SKM-1 treated with dmso at 0.1 percent for 144 hours (cell line): ENCODE measurements around the gene DNTT.

Experiments
- DNase-seq: peaks from one replicate; lab custom pipeline; 2025; ENCODE audit not compliant: unreplicated experiment; lab: John Stamatoyannopoulos, UW

The DNTT gene

DNA sequence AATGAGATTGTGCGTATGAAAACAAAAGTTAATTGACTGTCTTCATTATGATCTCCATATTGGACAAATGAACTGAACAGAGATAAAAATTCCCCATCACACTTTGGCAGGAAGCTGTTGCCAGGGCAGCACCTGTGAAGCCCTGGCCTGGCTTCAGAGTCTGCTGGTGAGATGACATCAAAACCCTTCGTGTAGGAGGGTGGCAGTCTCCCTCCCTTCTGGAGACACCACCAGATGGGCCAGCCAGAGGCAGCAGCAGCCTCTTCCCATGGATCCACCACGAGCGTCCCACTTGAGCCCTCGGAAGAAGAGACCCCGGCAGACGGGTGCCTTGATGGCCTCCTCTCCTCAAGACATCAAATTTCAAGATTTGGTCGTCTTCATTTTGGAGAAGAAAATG lies at the start of gene DNTT:
TSS of gene DNTT (plus strand) at position 205 of the 400 bp plus-strand sequence. CDS start at position 269, 64 bp downstream.
- DNase-seq = no peak

DNA sequence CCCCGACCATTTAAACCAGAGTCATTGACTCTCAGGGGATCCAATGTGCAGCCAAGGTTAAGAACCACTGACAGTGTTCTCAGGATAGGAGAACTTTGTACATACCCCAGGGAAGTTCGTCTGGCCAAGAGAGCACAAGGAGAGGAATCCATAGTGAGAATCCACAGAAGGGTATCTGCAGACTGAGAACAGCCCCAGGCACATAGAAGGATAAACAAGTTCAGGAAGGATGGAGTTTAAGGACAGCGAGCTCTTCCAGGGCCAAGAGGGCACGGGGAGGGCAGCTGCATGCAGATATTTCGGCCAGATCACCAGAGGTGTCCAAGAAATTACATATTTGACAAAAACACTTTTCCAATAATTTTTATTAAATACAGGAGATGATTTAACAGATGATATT lies 49.3 kb upstream of the DNTT start:
- no peak for DNase-seq

DNA sequence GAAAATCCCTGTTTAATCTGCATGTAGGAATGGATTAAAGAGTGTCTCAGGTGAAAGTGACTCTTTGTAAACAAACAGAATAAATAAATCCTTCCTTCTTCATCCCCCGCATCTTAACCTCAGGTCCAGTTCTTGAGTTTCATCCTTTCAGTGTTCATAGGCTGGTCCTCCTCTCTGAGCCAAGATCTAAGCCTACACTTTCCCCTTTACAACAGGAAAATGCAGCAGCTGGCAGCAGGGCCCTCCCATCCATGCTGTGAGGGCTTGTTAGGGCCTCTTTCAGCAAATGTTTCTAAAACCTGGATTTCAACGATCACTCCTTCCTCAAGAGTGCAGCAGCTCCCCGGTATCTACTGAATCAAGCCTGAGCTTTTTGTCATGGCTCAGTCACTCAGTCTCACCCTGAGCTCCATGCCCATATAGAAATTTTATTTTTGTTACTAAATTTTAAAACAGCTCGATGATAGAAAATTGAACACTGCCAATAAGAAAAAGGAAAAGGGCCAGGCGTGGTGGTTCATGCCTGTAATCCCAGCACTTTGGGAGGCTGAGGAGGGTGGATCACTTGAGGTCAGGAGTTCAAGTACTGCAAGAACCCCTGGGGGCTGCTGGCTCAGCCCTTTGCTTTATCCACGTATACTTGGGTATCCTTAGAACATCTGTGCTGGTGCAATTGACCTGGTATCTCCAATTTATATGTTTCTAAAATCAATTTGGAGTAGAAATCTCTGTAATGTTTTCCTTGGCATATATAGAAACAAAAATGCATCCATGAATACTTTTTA lies 48.5 kb upstream of the DNTT start:
- no peak for DNase-seq

DNA sequence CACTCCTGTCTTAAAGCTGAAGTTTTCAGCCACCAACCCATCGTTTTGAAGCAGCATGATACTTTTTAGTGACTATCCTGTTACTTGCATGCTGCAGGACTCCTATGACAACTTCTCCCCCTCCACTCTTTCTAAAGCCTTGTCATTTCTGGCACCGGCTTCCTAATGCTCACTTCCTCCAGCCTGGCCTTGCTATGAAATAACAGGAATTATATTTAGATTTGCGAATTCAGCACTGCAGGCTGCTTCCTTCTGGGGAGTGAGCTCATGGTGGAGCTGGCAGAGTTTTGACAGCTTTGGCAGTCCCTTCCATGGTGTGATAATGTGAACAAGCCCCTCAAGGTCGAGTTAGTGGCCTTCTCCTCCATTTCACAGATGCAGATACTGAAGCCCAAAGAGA lies 46.3 kb upstream of the DNTT start:
- DNase-seq = peak; percentile 3

DNA sequence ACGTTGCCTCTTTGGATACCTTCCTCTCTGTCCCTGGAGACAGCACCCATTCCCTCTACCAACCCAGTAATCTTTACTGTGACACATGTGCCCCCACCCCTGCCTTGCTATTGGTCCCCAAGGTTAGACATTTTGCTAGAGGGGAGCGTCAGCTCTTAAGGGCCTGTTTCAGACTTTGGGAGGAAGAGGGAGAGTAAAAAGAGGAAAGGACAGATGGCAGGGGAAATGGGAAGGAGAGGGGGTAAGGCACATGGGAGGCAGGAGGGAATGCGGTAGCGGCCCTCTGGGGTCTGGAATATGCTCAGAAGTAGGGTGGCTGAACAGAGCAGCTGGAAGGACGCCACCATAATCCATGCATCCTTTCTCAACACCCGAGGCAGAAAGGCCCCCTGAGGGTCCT lies 45.1 kb upstream of the DNTT start:
- DNase-seq = no peak

DNA sequence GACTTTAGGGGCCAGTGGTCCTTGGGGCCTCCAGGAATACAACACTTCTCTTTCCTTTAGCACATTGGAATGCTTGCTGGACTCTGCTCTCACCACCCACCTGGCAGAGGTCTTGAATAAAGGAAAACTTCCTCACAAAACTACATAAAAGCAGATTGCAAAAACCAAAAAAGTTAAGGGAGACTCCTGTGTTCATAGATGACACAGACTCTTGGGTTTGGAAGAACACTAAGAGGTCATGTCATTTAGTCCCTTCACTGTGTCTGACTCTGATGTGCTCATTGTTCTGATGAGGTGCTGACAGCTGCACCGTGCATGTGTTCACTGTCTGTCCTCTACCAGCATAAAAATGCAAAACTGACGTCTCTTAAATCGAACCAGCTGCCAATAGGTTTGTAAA lies 44.2 kb upstream of the DNTT start:
- DNase-seq = no peak

DNA sequence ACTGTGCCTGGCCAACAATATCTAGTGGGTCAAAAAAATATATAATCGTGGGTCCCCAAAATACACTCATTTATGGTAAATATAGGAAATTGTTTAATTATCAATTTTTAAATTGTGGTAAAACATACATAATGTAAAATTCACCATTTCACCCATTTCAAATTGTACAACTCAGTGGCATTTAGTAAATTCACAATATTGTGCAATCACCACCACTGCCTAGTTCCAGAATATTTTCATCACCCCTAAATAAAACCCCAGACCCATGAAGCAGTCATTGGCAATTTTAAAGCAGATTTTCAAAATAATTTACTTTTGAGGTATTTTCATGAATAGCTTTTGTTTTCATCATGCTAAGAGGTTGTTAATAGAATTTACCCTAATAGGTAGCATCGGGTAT lies 43.1 kb upstream of the DNTT start:
- DNase-seq = no peak

DNA sequence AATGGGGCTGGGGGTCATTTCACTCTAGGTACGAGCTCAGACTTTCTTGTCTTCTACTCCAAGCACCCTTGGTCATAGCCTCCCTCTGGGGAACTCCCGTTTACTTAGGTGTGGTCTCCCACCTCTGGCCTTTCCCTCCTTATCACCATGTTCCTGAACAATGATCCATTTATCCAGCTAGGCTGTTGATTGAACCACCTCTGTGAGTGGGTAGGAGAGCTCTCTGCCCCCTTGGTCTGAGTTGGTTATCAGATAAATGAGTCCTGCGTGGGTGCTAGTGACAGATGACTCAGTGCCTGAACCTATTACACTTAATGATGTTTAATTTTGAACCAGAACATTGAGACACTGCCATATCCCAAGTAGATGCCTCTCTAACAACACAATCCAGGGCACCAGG lies 42.3 kb upstream of the DNTT start:
- DNase-seq = no peak

DNA sequence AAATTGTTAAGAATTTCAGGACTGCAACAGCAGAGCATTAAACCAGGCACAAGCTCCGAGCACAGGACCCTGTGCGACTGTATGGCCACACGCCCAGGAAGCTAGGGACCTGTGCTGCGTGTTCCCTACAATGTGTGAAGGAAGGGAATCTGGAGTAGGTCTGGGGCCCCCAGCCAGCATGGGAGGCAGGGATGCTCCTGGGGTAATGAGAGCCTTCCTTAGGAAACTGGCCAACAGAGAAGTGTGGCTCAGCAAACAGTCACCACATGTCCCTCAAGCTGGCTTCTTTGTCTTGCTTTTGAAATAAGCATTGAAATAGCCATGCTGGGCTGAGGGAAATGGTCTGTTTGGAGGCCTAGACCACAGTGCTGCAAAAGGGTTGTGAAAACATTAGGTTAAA lies 41.1 kb upstream of the DNTT start:
- no peak for DNase-seq

DNA sequence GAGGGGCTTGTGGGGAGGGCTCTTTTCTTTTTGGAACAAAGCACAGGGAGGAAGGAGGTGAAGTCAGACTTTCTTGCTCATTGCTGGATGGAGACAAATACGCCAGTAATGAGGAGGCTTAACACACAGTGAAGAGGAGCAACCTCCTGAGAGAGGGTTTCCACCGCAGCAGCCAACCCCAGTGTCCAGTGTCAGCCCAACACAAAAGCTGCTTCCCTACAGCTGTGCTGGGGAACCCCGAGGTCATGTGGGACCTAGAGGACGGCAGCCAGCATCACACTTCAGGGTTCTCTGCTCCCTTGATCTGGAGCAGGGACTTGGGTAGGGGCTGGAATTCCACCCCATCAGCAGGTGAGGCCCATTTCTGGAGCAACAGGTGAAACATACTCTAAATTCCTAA lies 40.6 kb upstream of the DNTT start:
- no peak for DNase-seq

DNA sequence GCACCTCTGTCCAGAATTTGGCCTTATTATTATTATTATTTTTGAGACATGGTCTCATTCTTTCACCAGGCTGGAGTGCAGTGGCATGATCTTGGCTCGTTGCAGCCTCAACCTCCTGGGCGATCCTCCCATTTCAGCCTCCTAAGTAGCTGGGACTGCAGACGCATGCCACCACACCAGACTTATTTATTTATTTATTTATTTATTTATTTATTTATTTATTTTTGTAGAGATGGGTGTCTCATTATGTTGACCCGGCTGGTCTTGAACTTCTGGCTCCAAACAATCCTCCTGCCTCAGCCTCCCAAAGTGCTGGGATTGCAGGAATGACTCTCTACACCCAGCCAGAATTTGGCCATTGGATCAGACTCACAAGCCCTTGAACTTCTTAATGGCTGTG lies 39.3 kb upstream of the DNTT start:
- DNase-seq = no peak

DNA sequence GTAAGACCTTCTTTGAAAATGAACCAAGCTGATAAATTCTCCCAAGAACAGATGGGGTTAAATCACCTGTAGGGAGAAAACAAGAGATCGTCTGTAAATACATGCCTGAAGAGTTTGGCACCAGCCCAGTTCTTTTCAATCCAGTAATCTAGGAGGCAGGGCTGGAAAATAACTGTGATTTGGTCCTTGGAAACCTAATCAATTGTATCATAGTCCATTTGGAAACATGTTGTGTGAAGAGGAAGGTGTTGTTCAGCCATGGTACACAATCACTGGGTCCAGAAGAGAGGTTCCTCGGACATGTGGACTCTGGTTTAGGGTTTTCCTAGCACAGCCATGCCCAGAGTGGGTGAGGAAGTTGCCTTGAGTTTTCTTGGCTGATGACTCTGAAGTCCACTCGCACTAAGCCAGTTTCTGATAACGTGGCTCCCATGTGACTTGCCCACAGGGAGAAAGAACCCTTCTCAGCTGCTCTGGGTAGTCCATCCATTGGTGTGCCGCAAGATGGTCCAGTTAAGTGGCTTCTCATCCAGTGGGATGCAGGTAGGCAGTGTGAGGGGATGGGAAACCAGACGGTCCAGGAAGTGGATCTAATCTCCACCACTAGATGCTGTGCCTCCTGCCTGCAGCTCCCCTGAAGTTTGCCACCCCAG lies 38.0 kb upstream of the DNTT start:
- DNase-seq = no peak

DNA sequence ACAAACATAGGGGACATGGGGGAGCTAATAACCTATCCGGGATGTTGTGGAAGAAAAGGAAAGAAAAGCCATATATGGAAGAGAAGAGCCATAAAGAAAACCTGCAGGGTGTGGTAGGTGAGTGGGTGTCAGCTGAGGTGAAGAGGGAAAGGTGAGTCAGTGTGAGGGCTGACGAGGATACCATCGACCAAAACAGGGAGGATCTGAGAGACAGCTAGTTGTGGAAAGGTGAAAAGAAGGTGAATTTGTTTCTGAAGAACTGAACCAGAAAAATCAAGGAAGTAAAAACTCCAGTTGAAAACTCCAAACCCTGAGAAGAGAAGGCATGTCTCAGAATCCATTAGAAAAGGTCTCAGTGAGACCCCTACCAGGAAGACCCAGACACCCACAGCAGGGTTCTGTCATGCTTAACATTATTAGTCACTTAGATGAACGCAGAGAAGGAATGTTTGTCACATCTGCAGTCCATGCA lies 37.0 kb upstream of the DNTT start:
- no peak for DNase-seq

DNA sequence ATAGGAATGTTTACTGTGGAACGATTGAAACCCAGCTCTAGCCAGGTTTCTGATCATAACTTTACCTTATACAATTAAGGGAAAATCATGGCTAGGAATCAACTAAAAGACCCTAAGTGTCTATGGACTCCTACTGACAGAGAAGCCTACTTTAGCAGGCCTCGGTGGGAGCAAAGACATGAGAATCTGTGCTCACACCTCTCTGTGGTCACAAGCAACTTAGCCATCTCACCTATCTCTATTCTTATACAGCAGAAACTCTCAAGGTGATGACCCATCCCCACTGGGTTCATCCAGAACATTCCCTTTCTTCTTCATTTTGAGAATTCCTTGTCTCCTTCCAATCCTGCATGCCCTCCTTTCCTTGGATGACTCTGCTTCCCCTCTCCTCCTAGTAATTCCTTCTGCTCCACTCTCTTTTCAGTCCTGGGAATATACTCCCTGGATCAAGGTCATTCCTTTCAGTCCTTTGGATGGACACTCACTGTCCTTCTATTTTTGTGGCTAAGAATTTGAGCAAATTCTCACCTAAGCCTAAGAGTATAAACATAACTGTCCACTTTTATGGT lies 35.8 kb upstream of the DNTT start:
- DNase-seq = no peak

DNA sequence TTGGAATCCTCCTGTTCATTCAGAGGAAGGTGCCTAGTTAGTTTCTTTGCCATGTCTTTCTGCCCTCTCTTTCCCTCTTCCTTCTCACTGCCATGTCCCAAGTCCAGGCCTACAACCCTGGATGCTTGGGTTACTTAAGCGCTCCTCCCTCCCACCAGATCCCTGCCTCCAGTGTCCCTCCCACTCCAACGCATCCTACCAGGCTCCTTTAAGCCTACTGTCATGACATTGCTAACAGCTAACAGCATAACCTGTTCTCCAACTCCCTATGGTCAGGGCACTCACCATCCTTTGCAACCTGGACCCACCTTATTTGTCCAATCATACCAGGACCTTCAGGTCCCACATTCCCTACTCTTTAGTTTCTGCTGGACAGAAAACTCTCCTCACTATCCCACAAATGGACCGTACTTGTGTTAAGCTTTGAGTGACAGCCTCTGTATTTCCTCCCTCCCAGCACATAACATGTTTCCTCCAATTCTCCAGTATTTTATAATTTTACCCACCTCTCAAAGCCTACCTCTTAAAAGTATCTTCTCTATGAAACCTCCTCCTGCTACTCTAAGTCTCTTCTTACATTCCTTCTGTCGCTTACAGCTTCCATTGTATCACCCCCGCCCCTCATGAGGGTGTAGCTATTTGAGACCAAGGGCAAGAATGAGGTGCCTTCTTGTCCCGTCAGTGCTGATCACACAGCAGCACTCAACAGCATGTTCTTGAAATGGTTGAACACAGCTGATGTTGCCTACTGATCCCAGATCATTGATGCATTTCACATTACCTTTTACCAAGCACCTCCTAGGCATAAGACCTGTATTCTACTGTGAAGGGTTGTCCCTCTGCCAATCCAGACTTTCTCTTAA lies 34.6 kb upstream of the DNTT start:
- no peak for DNase-seq

DNA sequence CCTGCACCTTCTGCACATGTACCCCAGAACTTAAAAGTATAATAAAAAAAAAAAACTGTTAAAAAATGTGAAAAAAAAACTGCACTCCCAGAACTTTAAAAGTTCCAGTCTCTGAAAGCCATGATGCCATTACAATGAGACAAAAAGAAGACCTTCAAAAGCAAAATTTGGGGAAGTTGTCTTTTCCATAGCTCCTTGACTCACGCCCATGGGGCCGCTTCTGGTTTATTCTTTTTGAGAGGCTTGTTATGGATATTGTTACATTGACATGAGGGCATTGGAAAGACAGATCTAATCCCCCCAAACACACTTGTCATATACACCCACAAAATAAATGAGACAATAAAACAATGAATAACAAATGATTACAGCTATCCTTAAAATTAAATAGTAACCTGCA lies 33.7 kb upstream of the DNTT start:
- no peak for DNase-seq

DNA sequence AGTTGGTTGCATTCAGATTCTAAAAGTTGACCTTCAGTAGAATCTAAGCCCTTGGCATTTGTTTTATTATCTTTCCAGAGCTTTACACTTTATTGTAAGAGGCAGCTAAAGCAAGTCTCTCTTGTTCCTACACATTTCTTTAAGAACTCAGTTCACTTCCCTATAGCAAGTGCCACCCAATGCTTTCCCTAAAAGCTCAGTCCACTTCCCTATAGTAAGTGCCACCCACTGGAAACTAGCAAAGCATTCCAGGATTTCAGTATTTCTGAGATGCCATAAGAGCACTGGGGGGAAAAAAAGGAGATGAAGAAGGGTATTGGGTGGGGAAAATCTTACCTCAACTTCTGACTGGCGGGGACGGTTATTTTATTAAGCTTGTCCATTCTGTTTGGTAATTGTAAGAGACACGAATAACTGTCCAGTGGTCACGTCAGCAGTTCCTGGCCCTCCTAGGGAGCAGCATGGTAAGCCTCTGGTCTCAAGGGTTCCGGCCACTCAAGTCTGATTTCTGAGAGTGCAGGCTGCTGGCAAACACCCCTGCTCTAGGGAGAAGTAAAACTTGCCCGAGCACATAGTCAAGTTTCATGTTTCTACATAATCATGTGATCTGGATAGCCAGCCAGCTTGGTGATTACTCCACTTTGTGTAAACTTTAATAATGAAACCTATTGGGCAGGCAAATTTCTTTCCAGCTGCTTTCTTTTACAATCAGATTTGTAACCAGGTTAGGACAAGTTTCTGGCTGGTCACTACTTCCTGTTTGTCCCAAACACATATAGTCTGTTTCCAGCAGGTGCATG lies 33.0 kb upstream of the DNTT start, which contains the start of gene BLNK:
TSS of gene BLNK (minus strand) at position 554 of the 800 bp plus-strand sequence. CDS start at position 383, 171 bp downstream.
- DNase-seq = peak; percentile 6

DNA sequence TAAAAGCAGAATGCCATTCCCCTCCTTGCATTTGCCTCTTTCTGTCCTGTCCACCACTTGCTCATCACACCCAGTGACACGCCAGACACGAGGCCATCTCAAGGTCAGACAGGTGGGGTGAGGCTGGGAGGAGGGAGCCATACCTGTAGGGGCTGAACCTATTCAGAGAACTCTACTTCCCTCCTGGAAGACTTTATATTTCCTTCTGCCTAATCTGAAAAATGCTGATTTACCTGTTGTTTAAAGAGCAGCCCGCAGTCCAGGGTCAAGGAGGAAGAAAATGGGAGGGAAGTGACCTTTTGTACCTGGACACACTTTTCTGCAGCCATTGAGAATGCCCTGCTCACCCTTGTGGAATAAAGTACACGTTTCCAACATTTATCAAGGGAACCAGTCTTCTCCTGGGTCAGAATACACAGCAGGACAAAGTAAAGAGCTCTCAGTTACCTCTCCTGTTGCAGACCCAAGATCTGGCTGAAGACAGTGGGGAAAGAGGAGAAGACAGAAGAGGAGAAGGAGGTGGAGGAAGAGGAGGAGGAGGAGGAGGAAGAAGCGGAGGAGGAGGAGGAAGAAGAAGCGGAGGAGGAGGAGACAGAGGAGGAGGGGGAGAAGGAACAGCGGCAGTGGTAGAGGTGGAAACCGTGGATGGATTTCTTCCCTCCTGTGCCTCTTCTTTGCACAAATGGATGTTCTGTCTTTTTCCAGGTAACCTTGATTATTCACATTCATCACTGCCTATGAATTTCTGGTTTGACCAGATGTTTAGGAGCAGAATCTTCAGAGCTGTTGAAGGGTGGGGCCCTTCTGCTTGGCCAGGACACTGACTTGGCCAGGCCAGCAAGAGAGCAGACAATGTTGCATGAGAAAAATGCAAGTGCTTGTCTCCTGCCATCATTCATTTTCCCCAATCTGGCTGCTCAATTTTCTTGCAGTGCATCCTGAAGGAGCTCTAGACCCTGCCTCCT lies 31.6 kb upstream of the DNTT start:
- DNase-seq = no peak

DNA sequence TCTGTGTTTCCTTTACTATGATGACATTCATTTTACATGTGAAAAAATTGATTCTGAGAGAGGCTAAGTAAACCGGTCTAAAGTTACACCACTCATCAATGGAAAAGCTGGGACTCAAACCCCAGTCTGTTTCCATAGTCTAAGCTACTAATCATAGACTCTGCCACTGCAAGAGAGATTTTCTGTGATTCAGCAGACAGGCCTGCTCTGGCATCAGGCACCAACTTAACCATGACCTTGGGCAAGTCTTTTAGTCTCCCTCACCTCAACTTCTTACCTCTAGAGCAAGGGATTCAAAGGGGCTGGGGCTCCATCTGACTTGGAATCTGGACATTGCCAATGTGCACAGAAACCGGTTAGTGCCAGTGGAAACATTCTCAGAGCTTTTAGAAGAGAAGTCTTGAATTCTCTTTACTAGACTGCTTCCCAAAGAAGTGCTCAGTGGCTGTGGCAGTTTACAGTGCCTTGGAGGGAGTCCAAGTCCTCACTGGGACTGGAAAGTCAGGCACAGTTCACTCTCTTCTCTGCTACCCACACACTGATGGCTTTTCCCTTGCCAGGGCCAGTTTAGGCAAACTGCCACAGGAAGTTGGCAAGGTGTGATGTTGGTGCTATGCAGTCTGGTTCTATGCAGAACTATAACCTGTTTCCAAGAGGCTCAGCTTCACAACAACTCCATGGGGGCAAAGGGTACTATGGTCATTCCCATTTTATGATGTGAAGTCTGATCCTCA lies 28.4 kb upstream of the DNTT start:
- no peak for DNase-seq
